HepG2 (cell line): ENCODE measurements around the gene PTPRM. TPM values are rescaled to one million over a fixed set of nuclear protein-coding genes. Genes with fewer than 3 reads are reported as not detected.

Experiments
- FOSL1 ChIP-seq: sonication (generic); formaldehyde crosslinking; IDR thresholded peaks from 2 replicates; pipeline ENCODE4 v1.9.0; 2021; ENCODE audit warnings: missing genetic modification reagents, borderline replicate concordance
- FOXP1 ChIP-seq, 2 experiments: fragments of 450-650 bp in 1 of 2; IDR thresholded peaks; 2 replicates each; pipeline ENCODE4 v1.6.1; 2017 to 2018; ENCODE audit warnings: antibody characterized with exemption in 1 of 2
- HCFC1 ChIP-seq: fragments of 150-350 bp; IDR thresholded peaks from 2 replicates; pipeline ENCODE4 v1.6.1; 2014; ENCODE audit warnings: low read depth, low read length
- HDAC6 ChIP-seq: fragments of 200-600 bp; sonication (generic); IDR thresholded peaks from 2 replicates; pipeline ENCODE4 v1.7.0; 2017; ENCODE audit warnings: mild to moderate bottlenecking, antibody characterized with exemption, low read length, low read depth
- HNF4G ChIP-seq, 2 experiments: sonication (generic) in 1 of 2; formaldehyde crosslinking in 1 of 2; IDR thresholded peaks; 2 replicates each; pipeline versions ENCODE4 v1.4.0 to v1.6.1; 2011 to 2020; ENCODE audit warnings: borderline replicate concordance in 2 of 2, low read depth in 2 of 2, mild to moderate bottlenecking in 2 of 2, low read length in 1 of 2, missing genetic modification reagents in 1 of 2, moderate library complexity in 1 of 2
- ISL2 ChIP-seq: sonication (generic); formaldehyde crosslinking; IDR thresholded peaks from 2 replicates; pipeline ENCODE4 v1.5.0; 2020; ENCODE audit warnings: missing genetic modification reagents
- JARID2 ChIP-seq: sonication (generic); formaldehyde crosslinking; IDR thresholded peaks from 2 replicates; pipeline ENCODE4 v1.8.1; 2023; ENCODE audit warnings: missing genetic modification reagents, inconsistent platforms; ENCODE audit not compliant: insufficient replicate concordance
- KAT8 ChIP-seq: IDR thresholded peaks from 2 replicates; pipeline ENCODE4 v1.6.1; 2016; ENCODE audit warnings: missing genetic modification reagents, missing compliant biosample characterization
- MAZ ChIP-seq, 2 experiments: sonication (generic) in 1 of 2; formaldehyde crosslinking in 1 of 2; IDR thresholded peaks; 2 replicates each; pipeline versions ENCODE4 v1.5.0 to v1.6.1; 2012 to 2020; ENCODE audit warnings: low read depth in 2 of 2, mild to moderate bottlenecking in 2 of 2, borderline replicate concordance in 1 of 2, improper control_type of control experiment in 1 of 2, low read length in 1 of 2, missing genetic modification reagents in 1 of 2, moderate library complexity in 1 of 2
- NFIB ChIP-seq: sonication (generic); formaldehyde crosslinking; IDR thresholded peaks from 2 replicates; pipeline ENCODE4 v1.9.0; 2021; ENCODE audit warnings: missing genetic modification reagents, mild to moderate bottlenecking, borderline replicate concordance
- SOX13 ChIP-seq, 3 experiments: fragments of 450-650 bp in 1 of 3; sonication (generic) in 1 of 3; formaldehyde crosslinking in 1 of 3; IDR thresholded peaks in 2 of 3; conservative IDR thresholded peaks in 1 of 3; 2 replicates each; pipeline versions ENCODE4 v1.5.0 to v1.6.1; 2016 to 2020; ENCODE audit warnings: antibody characterized with exemption in 1 of 3, mild to moderate bottlenecking in 1 of 3, missing compliant biosample characterization in 1 of 3, missing genetic modification reagents in 1 of 3, moderate library complexity in 1 of 3
- TCF7 ChIP-seq: sonication (generic); IDR thresholded peaks from 2 replicates; pipeline ENCODE4 v1.6.1; 2016; ENCODE audit warnings: antibody characterized with exemption, low read depth
- YEATS2 ChIP-seq: sonication (generic); formaldehyde crosslinking; IDR thresholded peaks from 2 replicates; pipeline ENCODE4 v1.4.0; 2020; ENCODE audit warnings: missing genetic modification reagents, borderline replicate concordance
- ZBED4 ChIP-seq: sonication (generic); formaldehyde crosslinking; IDR thresholded peaks from 2 replicates; pipeline ENCODE4 v1.4.0; 2020; ENCODE audit warnings: missing genetic modification reagents, borderline replicate concordance
- ZBTB14 ChIP-seq: sonication (generic); formaldehyde crosslinking; IDR thresholded peaks from 2 replicates; pipeline ENCODE4 v1.4.0; 2020; ENCODE audit warnings: missing genetic modification reagents
- ZNF431 ChIP-seq: sonication (generic); formaldehyde crosslinking; IDR thresholded peaks from 2 replicates; pipeline ENCODE4 v1.9.0; 2022; ENCODE audit warnings: missing genetic modification reagents, low read depth, mild to moderate bottlenecking, borderline replicate concordance
- ZNF510 ChIP-seq: sonication (generic); formaldehyde crosslinking; IDR thresholded peaks from 2 replicates; pipeline ENCODE4 v1.4.0; 2020; ENCODE audit warnings: low read depth, mild to moderate bottlenecking, missing genetic modification reagents
- ZNF589 ChIP-seq: sonication (generic); formaldehyde crosslinking; conservative IDR thresholded peaks from 2 replicates; pipeline ENCODE4 v1.8.0; 2022; ENCODE audit warnings: mild to moderate bottlenecking, moderate library complexity, missing genetic modification reagents
- ZNF678 ChIP-seq: sonication (generic); formaldehyde crosslinking; IDR thresholded peaks from 2 replicates; pipeline ENCODE4 v1.4.0; 2020; ENCODE audit warnings: mild to moderate bottlenecking, missing genetic modification reagents
- ZNF790 ChIP-seq: sonication (generic); formaldehyde crosslinking; IDR thresholded peaks from 2 replicates; pipeline ENCODE4 v1.8.0; 2022; ENCODE audit warnings: missing genetic modification reagents, mild to moderate bottlenecking, borderline replicate concordance
- polyA plus RNA-seq, 8 experiments: library from polyadenylated mRNA; depleted of rRNA in 3 of 8; stranded (reverse) in 7 of 8; unstranded in 1 of 8; fragments of >200 nt; fragmentation: Illumina TruSeq in 4 of 8; extraction: Trizol in 4 of 8; gene quantifications; 2 replicates each; pipeline versions ENCODE4 v1.2.1 to v1.2.3, GENCODE V29; 2011 to 2016; ENCODE audit warnings: low read depth in 4 of 8, missing spikeins in 1 of 8, mixed read lengths in 1 of 8; ENCODE audit not compliant: insufficient read depth in 1 of 8
- total RNA-seq, 5 experiments: library from RNA; depleted of rRNA; stranded (reverse); fragments of >200 nt; fragmentation: Illumina TruSeq; extraction: Trizol; gene quantifications; 2 replicates each; pipeline ENCODE4 v1.2.3, GENCODE V29; 2016; ENCODE audit warnings: low read depth in 1 of 5
- TF ChIP-seq, protein P1 (sequence below): sonication (generic); formaldehyde crosslinking; IDR thresholded peaks from 2 replicates; pipeline ENCODE4 v1.4.0; 2020; ENCODE audit warnings: mild to moderate bottlenecking, missing genetic modification reagents
- TF ChIP-seq, protein P2 (sequence below): sonication (generic); formaldehyde crosslinking; IDR thresholded peaks from 2 replicates; pipeline ENCODE4 v1.4.0; 2020; ENCODE audit warnings: missing genetic modification reagents

The PTPRM gene
- total and polyA plus RNA-seq, 2 of the 13 experiments (the other 11 are each of a cell fraction or from before 2014, with no cell fraction given): 12.6 to 108 TPM

- TF ChIP-seq NFIB (CRISPR knock-in tag) (no peak), HDAC6 (no peak), KAT8 (CRISPR knock-in tag) (no peak), ZNF589 (no peak), FOSL1 (CRISPR knock-in tag) (no peak), MAZ (IDR thresholded peaks at IDR 0.05; ENCODE audit: borderline replicate concordance, low read depth, low read length) (peak; percentile 15; the same call in 1 of the 2 replicates), MAZ (CRISPR knock-in tag; IDR thresholded peaks at IDR 0.05; ENCODE audit: low read depth) (no peak; the same call in none of the 2 replicates), ZBTB14 (CRISPR knock-in tag) (peak; percentile 58; the same call in 1 of the 2 replicates), ZNF510 (CRISPR knock-in tag) (no peak), SOX13 (IDR thresholded peaks at IDR 0.05) (no peak), SOX13 (CRISPR knock-in tag; conservative IDR thresholded peaks at IDR 0.05 in 1 of 2, IDR thresholded peaks at IDR 0.05 in 1 of 2) (no peak), FOXP1 (IDR thresholded peaks at IDR 0.05) (no peak), FOXP1 (CRISPR knock-in tag; IDR thresholded peaks at IDR 0.05) (no peak), YEATS2 (CRISPR knock-in tag) (no peak), ZNF678 (CRISPR knock-in tag) (no peak), ZNF790 (CRISPR knock-in tag) (no peak), HCFC1 (no peak), ZBED4 (CRISPR knock-in tag) (no peak), TCF7 (no peak), ZNF431 (CRISPR knock-in tag) (no peak), JARID2 (no peak), ISL2 (CRISPR knock-in tag) (peak; percentile 53; the same call in 1 of the 2 replicates), HNF4G (IDR thresholded peaks at IDR 0.05; ENCODE audit: borderline replicate concordance, low read depth, low read length) (no peak), HNF4G (CRISPR knock-in tag; IDR thresholded peaks at IDR 0.05; ENCODE audit: borderline replicate concordance, low read depth) (no peak)
- TF ChIP-seq, protein P1, sequence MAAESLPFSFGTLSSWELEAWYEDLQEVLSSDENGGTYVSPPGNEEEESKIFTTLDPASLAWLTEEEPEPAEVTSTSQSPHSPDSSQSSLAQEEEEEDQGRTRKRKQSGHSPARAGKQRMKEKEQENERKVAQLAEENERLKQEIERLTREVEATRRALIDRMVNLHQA (CRISPR knock-in tag): no peak
- TF ChIP-seq, protein P2, sequence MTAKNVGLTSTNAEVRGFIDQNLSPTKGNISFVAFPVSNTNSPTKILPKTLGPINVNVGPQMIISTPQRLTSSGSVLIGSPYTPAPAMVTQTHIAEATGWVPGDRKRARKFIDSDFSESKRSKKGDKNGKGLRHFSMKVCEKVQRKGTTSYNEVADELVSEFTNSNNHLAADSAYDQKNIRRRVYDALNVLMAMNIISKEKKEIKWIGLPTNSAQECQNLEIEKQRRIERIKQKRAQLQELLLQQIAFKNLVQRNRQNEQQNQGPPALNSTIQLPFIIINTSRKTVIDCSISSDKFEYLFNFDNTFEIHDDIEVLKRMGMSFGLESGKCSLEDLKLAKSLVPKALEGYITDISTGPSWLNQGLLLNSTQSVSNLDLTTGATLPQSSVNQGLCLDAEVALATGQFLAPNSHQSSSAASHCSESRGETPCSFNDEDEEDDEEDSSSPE (CRISPR knock-in tag): no peak
These were observed 1.3 kb downstream of the PTPRM start (continued) for GRCh38 chr18:7568426-7568825.
